GM23248 (cell line): ENCODE results near the gene CHRNG. TPM values are rescaled to one million over a fixed set of nuclear protein-coding genes. Genes with fewer than 3 reads are reported as not detected.
A peak's percentile ranks its signal among the peaks of the same experiment; 100 is the strongest.

Experiments
- DNase-seq: peaks from one replicate; pipeline ENCODE4 v3.0.0-alpha.2; 2015
- H2AFZ ChIP-seq: fragments of 200-600 bp; sonication (generic); 2 replicates; pipeline ENCODE4 v1.6.1; 2016; ENCODE audit warnings: antibody characterized with exemption
- H3F3A ChIP-seq: fragments of 200-600 bp; sonication (generic); 2 replicates; pipeline ENCODE4 v1.6.1; 2016; ENCODE audit warnings: mild to moderate bottlenecking, antibody characterized with exemption, mixed run types; ENCODE audit not compliant: insufficient read depth
- H3K27ac ChIP-seq: fragments of 200-600 bp; sonication (generic); 2 replicates; pipeline ENCODE4 v1.5.1; 2016; ENCODE audit warnings: mild to moderate bottlenecking
- H3K27me3 ChIP-seq: fragments of 200-600 bp; sonication (generic); replicated peaks from 2 replicates; pipeline ENCODE4 v1.6.1; 2016; ENCODE audit warnings: mild to moderate bottlenecking; ENCODE audit not compliant: insufficient read depth
- H3K36me3 ChIP-seq: fragments of 200-600 bp; sonication (generic); 2 replicates; pipeline ENCODE4 v1.6.1; 2016; ENCODE audit warnings: low read depth, mild to moderate bottlenecking
- H3K4me1 ChIP-seq: fragments of 200-600 bp; sonication (generic); 2 replicates; pipeline ENCODE4 v1.6.1; 2016; ENCODE audit warnings: mild to moderate bottlenecking; ENCODE audit not compliant: insufficient read depth
- H3K4me2 ChIP-seq: fragments of 200-600 bp; sonication (generic); one replicate; pipeline ENCODE4 v1.6.1; 2016; ENCODE audit warnings: mild to moderate bottlenecking; ENCODE audit not compliant: unreplicated experiment
- H3K4me3 ChIP-seq: fragments of 200-600 bp; sonication (generic); 2 replicates; pipeline ENCODE4 v1.5.1; 2016; ENCODE audit warnings: mild to moderate bottlenecking
- H3K79me2 ChIP-seq: fragments of 200-600 bp; sonication (generic); 2 replicates; pipeline ENCODE4 v1.6.1; 2016; ENCODE audit warnings: mild to moderate bottlenecking; ENCODE audit not compliant: insufficient read depth
- H3K9ac ChIP-seq: fragments of 200-600 bp; sonication (generic); 2 replicates; pipeline ENCODE4 v1.6.1; 2016; ENCODE audit warnings: mild to moderate bottlenecking
- H3K9me2 ChIP-seq: fragments of 200-600 bp; sonication (generic); 2 replicates; pipeline ENCODE4 v1.6.1; 2016; ENCODE audit warnings: mixed run types, mild to moderate bottlenecking, moderate library complexity; ENCODE audit not compliant: insufficient read depth
- H3K9me3 ChIP-seq: fragments of 200-600 bp; sonication (generic); one replicate; pipeline ENCODE4 v1.6.1; 2017; ENCODE audit warnings: low read depth
- H4K20me1 ChIP-seq: fragments of 200-600 bp; sonication (generic); 2 replicates; pipeline ENCODE4 v1.6.0; 2016; ENCODE audit not compliant: insufficient read depth
- EZH2 ChIP-seq: fragments of 200-600 bp; sonication (generic); IDR thresholded peaks from 2 replicates; pipeline ENCODE4 v1.6.1; 2018; ENCODE audit warnings: antibody characterized with exemption, mild to moderate bottlenecking; ENCODE audit not compliant: insufficient read depth, poor library complexity, severe bottlenecking
- EZH2phosphoT487 ChIP-seq: fragments of 200-600 bp; sonication (generic); IDR thresholded peaks from 2 replicates; pipeline ENCODE4 v1.6.1; 2018; ENCODE audit warnings: antibody characterized with exemption, moderate library complexity, mild to moderate bottlenecking, low read depth; ENCODE audit not compliant: insufficient read depth
- WGBS, 2 experiments: methylation state at CpG; one replicate each; pipeline ENCODE4 v1.1.6; 2015 to 2017; ENCODE audit warnings: low lambda C conversion rate in 2 of 2, low coverage in 1 of 2; ENCODE audit errors: missing lambda C conversion rate in 2 of 2; 5-methylcytosine and 5-hydroxymethylcytosine counted together
- in situ Hi-C: fragments of 300-500 bp; cut with MboI; formaldehyde crosslinking; loops from 2 replicates; pipeline ENCODE4 v1.15.0; 2020
- polyA plus RNA-seq: library from polyadenylated mRNA; unstranded; fragments of >200 nt; fragmentation: Nextera tagmentation; extraction: Ambion mirVana; gene quantifications from 2 replicates; pipeline ENCODE4 v1.2.1, GENCODE V29; 2016
- total RNA-seq: library from RNA; depleted of rRNA; stranded (reverse); fragments of >200 nt; shearing (Covaris generic); gene quantifications from 2 replicates; pipeline ENCODE4 v1.2.3, GENCODE V29; 2014

The CHRNG gene
- total and polyA plus RNA-seq, 2 experiments from 2014 or later = not detected

- Histone ChIP-seq H3K9ac (no peak overlapping the region), H3F3A (no peaks in the 10 kb centered on the region), H3K4me2 (no peak overlapping the region), H3K4me1 (no peaks in the 10 kb centered on the region), H3K27me3 (peaks cover 42% of the 10 kb centered on the region), H4K20me1 (no peaks in the 10 kb centered on the region), H3K9me3 (no peaks in the 10 kb centered on the region), H2AFZ (no peak overlapping the region), H3K9me2 (no peaks in the 10 kb centered on the region), H3K4me3 (no peak overlapping the region), H3K36me3 (no peaks in the 10 kb centered on the region), H3K27ac (no peak overlapping the region), H3K79me2 (no peaks in the 10 kb centered on the region)
- in situ Hi-C loops = no loop called here
- 13 to 14% methylated on average over 16 of the region's 16 CpGs for WGBS, 2 experiments
- no peak for DNase-seq
- TF ChIP-seq EZH2 = peak; percentile 78
- no peak; the same call in 1 of the 2 replicates for TF ChIP-seq EZH2phosphoT487
These were observed 35.6 kb upstream of the CHRNG start for GRCh38 chr2:232503809-232504323.

DNA sequence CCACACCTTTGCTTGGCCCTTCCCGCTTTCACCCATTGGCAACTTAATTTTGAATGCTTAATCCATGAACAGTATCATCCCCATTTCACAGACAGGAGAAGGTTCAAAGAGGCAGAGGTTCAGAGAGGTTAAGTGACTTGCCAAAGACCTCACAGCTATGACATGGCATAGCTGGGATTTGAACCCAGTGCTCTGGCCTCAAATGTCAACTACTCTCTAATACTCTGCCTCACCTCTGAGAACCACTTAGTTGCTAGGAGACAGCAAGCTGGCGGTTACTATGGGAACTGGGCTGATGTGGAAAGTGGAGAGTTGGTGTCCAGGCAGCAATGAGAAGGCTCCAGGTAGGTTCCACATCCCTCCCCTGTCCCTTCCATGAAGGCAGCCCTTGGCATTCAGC lies 35.1 kb upstream of the CHRNG start:
- Histone ChIP-seq H3K4me3 (no peak overlapping the region), H3K9me2 (no peaks in the 10 kb centered on the region), H4K20me1 (no peaks in the 10 kb centered on the region), H3K79me2 (no peaks in the 10 kb centered on the region), H3K4me2 (no peak overlapping the region), H3K4me1 (no peaks in the 10 kb centered on the region), H3K9me3 (no peaks in the 10 kb centered on the region), H3K9ac (no peak overlapping the region), H3F3A (no peaks in the 10 kb centered on the region), H3K27me3 (peaks cover 42% of the 10 kb centered on the region), H3K36me3 (no peaks in the 10 kb centered on the region), H2AFZ (no peak overlapping the region), H3K27ac (no peak overlapping the region)
- 68 to 75% methylated on average over 2 of the region's 2 CpGs for WGBS, 2 experiments
- in situ Hi-C loops = no loop called here
- DNase-seq = no peak
- TF ChIP-seq EZH2 (peak; percentile 43), EZH2phosphoT487 (no peak)

DNA sequence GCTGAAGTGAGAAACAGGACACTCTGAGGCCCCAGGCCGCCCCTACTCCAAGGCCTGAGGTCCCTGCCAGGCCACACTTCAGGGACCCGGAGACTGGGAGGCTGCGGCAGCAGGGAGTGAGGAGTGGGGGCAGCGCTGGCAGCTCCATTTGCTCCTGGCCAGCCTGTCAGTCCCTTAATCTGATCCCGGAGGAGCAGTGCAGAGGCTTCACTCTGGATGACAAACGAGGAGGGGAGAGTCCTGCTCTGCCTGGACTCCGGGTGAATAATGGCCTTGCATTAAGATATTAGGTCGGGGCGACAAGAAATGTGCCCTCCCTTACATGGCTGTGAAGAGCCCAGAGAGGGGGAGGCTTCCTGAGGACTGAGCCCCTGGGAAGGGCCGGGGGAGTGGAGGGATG lies 33.6 kb upstream of the CHRNG start:
- H3K27me3 ChIP-seq = peaks cover 42% of the 10 kb centered on the region
- in situ Hi-C loops = no loop called here
- WGBS, 2 experiments = 26 to 33% methylated on average over 9 to 10 of the region's 10 CpGs

DNA sequence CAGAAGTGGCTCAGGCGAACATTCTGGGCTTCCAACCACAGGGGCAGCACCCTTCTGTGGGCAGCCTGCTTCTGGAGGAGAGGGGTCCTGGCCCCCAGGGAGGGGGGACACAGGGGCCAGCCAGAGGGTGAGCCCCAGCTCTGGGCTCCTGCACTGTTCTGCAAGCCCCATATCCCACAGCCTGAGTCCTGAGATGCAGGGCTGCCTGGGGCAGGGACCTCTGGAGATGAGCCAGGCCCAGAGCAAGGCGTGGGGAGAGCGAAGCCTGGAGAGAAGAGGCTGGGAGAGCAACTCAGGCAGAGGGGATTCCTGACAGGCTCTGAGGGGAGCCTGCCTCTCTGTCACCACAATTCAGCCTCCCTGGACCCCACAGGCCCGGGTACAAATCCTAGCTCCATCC lies 32.8 kb upstream of the CHRNG start:
- Histone ChIP-seq H3K27ac (no peak overlapping the region), H3K27me3 (peaks cover 42% of the 10 kb centered on the region), H3K4me2 (no peak overlapping the region), H3K9me3 (no peaks in the 10 kb centered on the region), H3K36me3 (no peaks in the 10 kb centered on the region), H3K9me2 (no peaks in the 10 kb centered on the region), H3K9ac (no peak overlapping the region), H3F3A (no peaks in the 10 kb centered on the region), H3K4me3 (no peak overlapping the region), H4K20me1 (no peaks in the 10 kb centered on the region), H3K4me1 (no peaks in the 10 kb centered on the region), H2AFZ (no peak overlapping the region), H3K79me2 (no peaks in the 10 kb centered on the region)
- DNase-seq = no peak
- in situ Hi-C loops = no loop called here
- WGBS, 2 experiments = 40 to 48% methylated on average over 4 of the region's 4 CpGs
- no peak for TF ChIP-seq EZH2phosphoT487

More for the DNA sequence above, 33.6 kb upstream of the CHRNG start:
- H3K9me2 ChIP-seq = no peaks in the 10 kb centered on the region
- H3K36me3 ChIP-seq = no peaks in the 10 kb centered on the region
- H3K9ac ChIP-seq = no peak overlapping the region
- no peak overlapping the region for H3K4me3 ChIP-seq
- no peak for TF ChIP-seq EZH2
- no peak overlapping the region for H3K27ac ChIP-seq
- no peaks in the 10 kb centered on the region for H3K79me2 ChIP-seq
- DNase-seq = no peak
- H3K9me3 ChIP-seq = no peaks in the 10 kb centered on the region
- no peak overlapping the region for H3K4me2 ChIP-seq
- no peak overlapping the region for H2AFZ ChIP-seq
- no peaks in the 10 kb centered on the region for H3F3A ChIP-seq
- H3K4me1 ChIP-seq = no peaks in the 10 kb centered on the region
- H4K20me1 ChIP-seq = no peaks in the 10 kb centered on the region

DNA sequence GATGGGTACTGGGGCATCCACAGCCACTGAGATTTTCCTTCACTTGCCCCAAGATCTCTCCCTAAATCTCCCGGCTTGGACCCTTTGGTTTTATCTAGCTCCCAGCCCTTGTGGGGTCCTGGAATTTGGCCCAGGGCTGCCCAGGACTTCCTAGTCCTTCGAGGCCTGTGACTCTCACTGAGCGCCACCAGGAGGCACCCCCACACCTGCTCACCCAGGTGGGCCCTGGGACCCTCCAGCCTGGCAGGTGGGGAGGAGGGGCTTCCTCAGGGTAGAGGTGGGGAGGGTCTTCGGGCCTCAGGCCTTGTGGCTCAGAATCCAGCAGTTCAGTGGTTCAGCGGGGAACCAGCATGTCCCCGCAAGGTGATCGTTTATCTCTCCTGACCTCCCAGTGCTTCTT lies 31.2 kb upstream of the CHRNG start:
- Histone ChIP-seq H2AFZ (no peak overlapping the region), H3K27ac (no peak overlapping the region), H3K9ac (no peak overlapping the region), H3K4me1 (no peaks in the 10 kb centered on the region), H3K36me3 (no peaks in the 10 kb centered on the region), H3K4me2 (no peak overlapping the region), H3K27me3 (peaks cover 36% of the 10 kb centered on the region), H3K9me2 (no peaks in the 10 kb centered on the region), H3K79me2 (no peaks in the 10 kb centered on the region), H3K4me3 (no peak overlapping the region), H3F3A (no peaks in the 10 kb centered on the region), H4K20me1 (no peaks in the 10 kb centered on the region), H3K9me3 (no peaks in the 10 kb centered on the region)
- WGBS, 2 experiments = 58 to 68% methylated on average over 6 to 7 of the region's 7 CpGs
- TF ChIP-seq EZH2 (no peak), EZH2phosphoT487 (no peak)
- DNase-seq = no peak
- in situ Hi-C loops = no loop called here
